GM21528 (cell line): ENCODE results near the gene TLE6.
"Not testable (repeated sequence)": the region's sequence is repeated elsewhere in the genome, so short reads cannot be mapped to it uniquely, and the experiment has no call there.

Experiments
- ATAC-seq: cut with Tn5 transposase; IDR thresholded peaks from one replicate; pipeline ENCODE4 v1.9.1; 2021; ENCODE audit warnings: mild to moderate bottlenecking, moderate library complexity; ENCODE audit not compliant: unreplicated experiment, low FRiP score

Gene TLE6

DNA sequence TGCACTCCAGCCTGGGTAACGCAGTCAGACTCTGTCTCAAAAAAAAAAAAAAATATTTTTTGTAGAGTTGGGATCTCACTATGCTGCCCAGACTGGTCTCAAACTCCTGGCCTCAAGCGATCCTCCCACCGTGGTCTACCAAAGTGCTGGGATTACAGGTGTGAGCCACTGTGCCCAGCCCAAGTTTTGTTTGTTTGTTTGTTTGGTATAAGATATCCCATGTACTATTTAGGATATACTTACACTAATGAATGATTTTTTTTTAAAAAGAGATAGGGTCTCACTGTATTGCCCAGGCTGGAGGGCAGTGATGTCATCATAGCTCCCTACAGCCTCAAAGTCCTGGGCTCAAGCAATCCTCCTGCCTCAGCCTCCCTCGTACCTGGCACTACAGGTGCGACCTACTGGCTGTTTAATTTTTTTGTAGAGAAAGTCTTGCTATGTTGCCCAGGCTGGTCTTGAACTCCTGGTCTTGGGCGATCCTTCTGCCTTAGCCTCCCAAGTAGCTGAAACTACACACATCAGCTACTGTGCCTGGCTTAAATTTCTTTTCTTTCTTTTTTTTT lies 24.0 kb downstream of the TLE6 start:
- no peak for ATAC-seq

DNA sequence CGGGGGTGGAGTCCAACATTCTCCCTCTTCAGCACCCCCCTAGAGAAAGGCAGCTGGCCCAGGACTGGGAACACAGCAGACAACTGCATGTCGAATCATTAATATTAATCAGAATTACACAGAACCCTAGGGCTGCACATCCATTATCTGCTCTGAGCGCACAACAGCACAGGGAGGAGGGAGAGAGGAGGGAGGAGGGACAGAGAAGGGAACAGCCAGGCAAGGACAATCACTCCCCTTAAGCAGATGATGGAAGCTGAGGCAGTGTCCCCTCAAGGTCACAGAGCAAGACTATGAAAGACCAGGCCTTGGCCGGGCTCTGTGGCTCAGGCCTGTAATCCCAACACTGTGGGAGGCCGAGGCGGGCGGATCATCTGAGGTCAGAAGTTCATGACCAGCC lies 25.7 kb downstream of the TLE6 start:
- ATAC-seq = no peak

DNA sequence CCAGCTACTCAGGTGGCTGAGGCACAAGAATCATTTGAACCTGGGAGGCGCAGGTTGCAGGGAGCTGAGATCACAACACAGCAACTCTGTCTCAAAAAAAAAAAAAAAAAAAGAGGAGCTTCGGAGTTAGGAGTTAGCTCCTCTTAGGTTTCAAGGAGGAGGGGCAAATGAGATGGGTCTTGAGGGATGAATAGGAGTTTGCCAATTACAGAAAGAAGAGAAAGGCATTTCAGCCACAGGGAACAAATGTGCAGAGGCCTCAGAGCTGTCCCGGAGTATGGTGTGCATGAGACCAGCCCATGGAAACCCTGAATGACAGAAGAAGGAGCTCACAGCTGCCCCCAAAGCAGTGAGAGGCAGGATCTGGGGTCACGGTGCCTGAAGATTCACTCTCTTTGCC lies 27.2 kb downstream of the TLE6 start:
- no peak for ATAC-seq

DNA sequence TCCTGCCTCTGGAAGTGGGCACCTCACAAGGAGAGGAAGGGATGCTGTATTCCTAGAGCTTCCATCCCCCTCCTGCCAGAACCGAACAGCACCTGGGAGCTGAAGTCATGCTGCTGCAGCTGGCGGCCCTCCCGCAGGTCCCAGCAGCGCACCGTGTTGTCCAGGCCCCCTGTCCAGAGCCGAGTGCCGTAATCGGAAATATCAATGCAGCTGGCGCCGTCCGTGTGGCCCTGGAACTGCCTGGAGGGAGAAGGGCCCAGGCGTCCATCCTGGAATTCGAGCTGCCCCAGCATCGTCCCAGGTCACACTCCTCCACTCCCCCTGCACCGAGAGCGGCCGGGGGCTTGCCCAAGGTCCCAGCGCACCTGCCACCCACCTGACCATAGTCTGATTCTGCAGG lies 28.0 kb downstream of the TLE6 start:
- ATAC-seq = no peak

DNA sequence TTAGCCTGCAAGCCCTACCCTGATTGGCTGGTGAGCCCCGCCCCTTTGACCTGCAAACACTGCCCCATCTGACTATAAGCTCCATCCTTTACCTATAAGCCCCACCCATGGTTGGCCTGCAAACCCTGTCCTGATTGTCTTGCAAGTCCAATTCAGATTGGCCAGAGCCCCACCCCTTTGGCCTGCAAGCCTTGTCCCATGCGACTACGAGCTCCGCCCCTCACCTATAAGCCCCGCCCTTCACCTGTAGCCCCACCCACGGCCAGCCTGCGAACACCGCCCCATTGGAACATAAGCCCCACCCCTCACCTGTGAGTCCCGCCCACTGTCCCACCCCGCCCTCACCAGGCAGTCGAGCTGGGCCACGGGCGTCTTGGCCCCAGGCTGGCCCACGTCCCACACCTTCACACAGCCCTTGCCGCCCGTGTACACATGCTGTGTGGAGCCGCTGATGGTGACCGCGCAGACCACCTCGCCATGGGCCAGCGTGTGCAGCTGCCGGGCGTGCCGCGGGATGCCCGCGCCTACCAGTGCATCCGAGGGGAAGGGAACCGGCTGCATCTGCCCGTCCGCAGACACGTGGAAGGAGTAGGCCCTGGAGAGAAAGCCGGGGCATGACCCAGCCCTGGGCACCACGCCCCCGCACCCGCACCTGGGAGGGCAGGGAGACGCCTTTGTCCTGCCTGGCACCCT lies 28.9 kb downstream of the TLE6 start:
- no peak for ATAC-seq

DNA sequence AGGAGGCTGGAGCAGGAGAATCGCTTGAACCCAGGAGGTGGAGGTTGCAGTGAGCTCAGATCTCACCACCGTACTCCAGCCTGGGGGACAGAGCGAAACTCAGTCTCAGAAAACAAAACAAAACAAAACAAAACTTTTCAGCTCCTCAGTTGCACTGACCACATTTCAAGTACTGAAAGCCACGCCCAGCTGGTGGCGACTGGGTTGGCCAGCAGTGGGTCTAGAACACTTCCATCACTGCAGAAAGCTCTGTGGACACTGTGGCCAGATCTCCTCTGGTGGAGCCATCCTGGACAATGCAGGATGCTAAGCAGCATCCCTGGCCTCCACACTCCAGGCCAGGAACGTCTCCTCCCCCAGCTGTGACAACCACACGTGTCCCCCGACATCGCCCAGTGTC lies 30.6 kb downstream of the TLE6 start:
- ATAC-seq = no peak

DNA sequence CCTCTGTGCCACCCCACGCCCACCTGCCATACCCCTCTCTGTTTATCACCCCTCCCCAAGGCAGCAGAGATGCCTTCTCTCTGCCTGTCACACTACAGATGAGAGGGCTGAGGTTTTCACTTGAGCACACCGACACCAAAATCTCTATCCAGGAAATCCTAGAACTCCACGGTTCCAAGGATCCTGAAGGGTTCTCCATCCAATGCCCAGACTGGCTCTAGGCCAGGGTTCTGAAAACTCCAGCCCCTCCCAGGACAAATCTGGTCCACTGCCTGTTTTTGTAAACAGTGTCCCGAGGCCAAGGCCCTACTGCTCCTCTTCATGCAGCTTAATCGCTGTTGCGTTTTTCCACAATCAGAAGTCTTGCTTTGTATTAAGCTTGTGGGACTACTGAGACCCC lies 31.6 kb downstream of the TLE6 start:
- ATAC-seq = no peak

DNA sequence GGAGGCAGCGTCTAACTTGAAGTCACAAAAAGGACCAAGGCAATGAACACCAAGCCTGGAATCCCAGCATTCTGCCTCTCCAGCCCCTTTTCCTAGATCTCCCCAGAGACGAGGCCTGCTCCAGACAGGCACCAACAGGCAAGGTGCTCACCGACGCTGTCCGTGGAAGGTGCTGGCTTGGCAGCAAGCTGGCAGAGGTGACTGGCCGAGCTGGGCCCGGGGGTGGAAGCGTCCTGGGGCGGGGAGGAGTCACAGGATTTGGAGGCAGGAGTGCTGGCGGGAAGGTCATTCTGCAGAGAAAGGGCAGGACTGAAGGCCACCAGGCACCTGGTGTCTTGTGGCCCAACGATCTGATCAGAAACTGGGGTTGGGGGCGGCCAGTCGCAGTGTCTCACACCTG lies 33.5 kb downstream of the TLE6 start:
- no peak for ATAC-seq

DNA sequence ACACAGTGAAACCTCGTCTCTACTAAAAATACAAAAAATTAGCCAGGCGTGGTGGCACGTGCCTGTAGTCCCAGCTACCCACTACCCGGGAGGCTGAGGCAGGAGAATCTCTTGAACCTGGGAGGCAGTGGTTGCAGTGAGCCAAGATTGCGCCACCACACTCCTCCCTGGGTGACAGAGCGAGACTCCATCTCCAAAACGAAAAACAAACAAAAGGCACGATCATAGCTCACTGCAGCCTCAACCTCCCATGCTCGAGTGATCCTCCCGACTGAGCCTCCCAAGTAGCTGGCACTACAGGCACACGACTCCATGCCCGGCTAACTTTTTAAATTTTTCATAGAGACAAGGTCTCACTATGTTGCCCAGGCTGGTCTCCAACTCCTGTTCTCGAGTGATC lies 34.7 kb downstream of the TLE6 start:
- not testable (repeated sequence) for ATAC-seq

DNA sequence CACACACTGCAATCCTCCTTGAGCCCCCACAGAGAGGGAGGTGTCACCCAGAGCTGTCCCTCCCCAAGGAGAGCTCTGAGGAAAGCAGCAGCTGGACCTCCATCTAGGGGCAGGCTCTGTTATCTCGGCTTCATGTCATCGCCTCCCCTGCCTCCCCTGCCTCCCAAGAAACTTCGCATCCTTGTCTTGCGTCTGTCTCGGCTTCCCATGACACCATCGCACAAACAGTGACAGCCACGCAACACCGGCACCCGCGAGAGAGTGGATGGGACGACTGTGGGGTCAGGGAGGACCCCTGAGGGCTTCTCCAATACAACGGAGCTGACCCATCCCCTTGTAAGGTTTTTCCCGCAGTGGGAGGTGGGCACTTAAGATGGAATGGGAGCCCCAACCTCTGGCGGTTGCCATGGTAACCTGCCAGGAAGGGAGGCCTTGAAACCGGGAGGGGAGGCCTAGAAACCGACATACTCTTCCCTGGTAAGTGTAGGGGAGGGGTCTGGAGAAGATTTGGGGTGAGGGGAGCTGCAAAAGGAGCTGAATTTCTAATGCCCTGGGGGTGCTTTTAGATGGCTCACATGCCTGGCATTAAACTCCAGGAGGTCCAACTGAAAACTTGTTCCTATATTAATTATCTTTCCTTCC lies 35.4 kb downstream of the TLE6 start:
- ATAC-seq = no peak

DNA sequence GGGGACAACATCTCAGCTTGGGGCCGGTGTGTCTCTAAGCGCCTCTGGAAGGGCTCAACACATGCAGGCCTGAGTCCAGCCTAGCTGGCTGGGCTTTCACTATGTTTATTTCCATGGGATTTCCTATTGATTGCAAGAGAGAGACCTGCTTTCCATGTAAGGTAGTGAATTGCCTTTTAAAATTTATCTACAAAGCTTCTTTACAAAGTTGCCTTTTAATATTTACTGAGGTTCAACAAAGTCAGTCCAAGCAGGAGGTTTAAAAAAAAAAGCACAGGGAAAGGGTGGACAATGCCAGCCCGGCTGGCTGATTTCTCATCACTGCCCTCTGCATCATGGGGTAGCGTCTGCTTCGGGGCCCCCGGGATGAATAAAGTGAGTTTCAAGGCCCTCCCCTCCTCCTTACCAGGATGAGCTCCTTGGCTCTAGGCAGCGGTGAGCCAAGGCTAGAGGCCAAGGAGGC lies 35.9 kb downstream of the TLE6 start:
- no peak for ATAC-seq

DNA sequence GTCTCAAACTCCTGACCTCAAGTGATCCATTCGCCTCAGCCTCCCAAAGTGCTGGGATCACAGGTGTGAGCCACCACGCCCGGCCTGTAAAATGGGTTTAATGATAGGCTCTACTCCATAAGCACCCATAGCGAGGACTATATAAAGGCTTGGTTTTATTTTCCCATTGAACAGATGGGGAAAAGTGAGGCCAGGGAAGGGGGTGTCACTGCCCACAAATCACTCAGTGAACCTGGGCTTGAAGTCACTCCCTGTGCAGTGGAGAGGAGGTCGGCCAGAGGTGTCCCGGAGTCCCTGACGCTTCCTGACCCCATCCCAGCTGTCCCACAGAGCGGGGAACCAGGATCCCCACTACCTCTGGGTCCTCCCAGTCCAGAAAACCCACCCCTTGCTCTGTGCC lies 36.8 kb downstream of the TLE6 start:
- ATAC-seq = no peak

DNA sequence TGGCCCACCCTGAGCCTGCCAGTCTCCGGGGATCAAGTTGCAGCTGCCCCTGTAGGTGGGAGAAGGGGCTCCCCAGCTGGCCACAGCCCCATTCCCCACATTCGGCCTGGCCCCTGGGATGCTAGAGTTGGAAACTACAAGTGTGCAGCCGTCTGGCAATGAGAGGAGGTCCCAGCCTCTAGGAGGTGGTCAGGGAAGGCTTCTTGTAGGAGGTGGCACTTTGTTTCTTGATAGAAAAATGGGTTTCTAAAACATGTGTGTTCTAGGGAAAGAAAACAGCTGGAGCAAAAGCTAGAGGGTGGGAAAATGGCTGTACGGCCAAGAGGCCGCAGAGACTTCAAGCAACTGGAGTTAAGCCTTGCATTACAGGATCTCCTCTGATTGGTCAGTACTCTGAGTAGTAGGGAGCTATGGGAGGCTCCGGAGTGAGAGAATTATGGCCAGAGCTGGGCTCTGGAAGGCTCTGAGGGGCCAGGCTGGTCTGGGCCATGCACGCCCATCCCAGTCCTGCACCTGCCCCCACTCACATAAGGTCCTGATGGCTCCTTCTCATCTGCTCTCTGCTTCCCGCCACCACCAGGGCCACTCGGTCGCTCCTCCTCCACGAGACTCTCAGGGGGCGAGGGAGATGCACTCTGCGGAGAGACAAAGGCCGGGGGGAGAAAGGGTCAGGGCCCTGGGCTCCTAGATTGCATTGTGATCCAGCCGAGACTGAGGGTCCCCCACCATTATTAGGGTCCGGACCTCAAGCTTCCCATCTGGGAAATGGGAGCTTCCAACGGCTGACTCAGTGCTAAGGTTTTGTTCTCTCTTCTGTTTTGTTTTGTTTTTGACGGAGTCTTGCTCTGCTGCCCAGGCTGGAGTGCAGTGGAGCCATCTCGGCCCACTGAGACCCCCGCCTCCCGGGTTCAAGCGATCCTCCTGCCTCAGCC lies 38.0 kb downstream of the TLE6 start:
- ATAC-seq = no peak

DNA sequence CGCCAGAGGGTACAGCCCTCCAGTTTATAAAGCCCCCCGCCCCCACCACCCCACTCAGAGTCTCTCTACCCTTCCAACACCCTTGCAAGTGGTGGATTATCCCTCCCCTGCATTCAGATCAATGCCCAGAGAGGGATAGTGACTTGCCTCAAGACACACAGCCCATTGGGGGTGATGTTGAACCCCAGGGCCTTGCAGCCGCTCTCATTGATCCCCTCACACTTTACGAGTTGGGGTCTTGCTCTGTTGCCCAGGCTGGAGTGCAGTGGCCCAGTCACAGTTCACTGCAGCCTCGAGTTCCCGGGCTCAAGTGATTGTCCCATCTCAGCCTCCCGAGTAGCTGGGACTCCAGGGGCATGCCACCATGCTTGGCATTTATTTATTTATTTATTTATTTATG lies 40.6 kb downstream of the TLE6 start:
- no peak for ATAC-seq

DNA sequence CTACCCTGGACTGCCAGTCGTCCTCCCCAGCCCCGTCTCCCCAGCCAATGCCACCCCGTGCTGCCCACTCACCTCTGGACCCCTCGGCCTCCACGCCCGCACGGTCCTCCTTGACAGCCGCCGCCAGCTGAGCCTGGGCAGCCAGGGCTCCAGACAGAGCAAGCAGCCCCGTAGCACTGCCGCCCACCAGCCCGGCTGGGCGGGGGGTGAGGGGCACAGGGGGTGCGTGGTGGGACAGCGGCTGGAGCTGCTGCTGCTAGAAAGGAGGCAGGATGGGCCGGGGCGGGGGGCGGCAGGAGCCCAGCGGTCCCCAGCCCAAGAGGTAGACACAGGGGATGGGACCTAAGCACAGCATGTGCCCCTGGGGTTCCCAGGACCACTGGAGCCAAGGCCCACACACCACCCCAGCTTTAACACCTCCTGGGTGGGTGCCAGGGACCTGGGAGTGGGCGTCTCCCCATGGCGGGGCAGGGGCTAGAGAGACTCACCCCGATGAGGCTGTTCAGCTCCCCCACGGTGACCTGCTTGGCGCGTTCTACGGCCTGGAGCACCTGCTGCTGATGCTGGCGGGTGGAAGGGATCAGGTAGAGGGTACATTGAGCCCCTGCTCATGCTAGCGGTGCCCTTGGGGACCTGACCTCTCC lies 42.0 kb downstream of the TLE6 start:
- no peak for ATAC-seq

DNA sequence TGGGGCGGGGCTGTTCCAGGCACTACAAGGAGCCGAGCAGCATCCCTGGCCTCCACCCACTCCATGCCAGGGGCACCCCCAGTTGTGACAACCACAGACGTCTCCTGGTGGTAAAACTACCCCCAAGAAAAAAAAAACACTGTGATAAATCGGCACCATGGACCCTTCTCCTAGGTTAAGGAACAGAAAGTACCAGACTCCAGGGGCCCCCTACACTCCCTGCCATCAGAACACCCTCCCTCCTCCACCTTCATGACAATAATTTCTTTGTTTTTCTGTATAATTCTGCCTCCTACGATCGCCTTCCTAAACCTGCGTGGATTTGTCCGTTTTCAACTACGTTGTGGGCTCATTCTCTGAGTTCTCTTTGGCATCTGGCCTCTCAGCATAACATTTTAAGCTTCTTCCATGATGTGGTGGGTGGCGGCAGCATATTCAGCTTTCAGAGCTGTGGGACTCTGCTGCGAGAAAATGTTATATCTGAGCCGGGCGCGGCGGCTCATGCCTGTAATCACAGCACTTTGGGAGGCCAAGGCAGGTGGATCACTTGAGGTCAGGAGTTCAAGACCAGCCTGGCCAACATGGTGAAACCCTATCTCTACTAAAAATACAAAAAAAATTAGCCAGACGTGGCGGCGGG lies 43.1 kb downstream of the TLE6 start:
- no peak for ATAC-seq

DNA sequence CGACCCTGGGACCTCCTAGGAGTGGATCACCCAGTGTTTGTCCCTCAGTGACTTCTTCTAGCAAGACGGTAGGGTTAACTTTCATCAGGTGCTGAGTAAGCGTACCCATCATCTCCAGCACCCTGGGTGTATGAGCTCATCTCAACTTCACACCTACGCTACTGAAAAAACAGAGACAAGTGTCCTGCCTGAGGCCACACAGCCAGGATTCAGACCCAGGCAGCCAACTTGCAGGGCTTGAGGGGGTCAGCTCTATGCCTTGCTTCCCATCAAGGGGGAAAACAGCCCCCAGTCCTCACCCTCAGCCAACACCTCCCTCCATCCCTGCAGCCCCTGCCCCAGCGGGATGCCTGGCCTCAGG lies 47.1 kb downstream of the TLE6 start:
- no peak for ATAC-seq

DNA sequence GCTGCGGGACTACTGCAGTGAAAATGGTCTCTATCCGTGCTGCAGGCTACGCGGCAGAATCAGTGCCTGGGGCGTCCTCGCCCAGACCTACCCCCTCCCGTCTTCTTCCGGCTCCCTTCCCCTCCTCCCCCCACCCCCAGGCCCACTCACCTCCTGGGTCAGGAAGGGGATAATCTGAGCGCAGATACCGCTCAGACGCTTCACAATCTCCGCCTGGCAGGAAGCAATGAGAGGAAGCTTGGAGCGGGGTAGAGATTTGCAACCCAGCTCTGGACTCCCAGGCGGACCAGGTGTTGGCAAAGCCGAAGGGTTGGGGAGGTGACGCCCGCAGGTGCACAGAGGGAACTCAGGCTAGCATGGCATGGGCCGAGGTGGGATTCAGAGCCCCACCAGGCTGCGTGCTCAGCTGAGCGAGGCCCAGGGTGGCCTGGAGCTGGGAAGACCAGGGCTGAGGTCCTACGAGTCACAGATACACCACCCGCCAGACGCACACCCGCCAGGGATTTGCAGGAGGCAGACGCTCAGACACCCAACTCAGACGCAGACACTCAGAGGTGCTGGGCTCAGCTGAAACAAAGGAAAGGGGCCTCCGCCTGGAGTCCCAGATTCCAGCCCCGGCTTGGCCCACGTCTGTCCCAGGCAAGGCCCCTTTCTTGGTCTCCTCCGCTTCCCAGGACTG lies 47.6 kb downstream of the TLE6 start:
- no peak for ATAC-seq

DNA sequence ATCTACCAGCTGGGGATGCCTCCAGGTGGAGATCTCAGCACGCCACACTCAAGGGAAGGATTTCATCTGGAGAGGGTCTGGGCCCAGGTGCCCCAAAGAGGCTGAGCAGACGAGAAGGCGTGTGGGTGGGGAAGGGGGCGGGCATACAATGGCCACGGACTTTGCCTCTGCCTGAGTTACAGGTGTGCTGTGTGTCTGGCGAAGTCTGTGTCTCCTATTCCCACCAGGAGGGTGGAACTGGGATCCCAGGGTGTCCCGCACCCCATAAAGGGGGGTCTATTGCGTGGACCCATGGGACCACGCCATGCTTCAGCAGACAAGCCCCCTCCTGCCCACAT lies 48.2 kb downstream of the TLE6 start:
- no peak for ATAC-seq

DNA sequence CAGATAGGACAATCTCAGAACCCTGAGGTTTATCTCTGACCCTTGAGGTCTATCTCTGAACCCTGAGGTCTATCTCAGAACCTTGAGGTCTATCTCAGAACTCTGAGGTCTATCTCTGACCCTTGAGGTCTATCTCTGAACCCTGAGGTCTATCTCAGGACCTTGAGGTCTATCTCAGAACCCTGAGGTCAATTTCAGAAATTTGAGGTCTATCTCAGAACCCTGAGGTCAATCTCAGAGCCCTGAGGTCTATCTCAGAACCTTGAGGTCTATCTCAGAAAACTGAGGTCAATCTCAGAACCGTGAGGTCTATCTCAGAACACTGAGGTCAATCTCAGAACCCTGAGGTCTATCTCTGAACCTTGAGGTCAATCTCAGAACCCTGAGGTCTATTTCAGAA lies 49.4 kb downstream of the TLE6 start:
- ATAC-seq = no peak
